GM10266 (cell line): ENCODE data around the gene ZNF160.

Experiments used
- DNase-seq: peaks from one replicate; pipeline ENCODE4 v3.0.0; 2012; ENCODE audit errors: extremely low spot score
- CTCF ChIP-seq: IDR thresholded peaks from 2 replicates; pipeline ENCODE4 v1.5.1; 2012; ENCODE audit warnings: mild to moderate bottlenecking, low read depth; ENCODE audit not compliant: control insufficient read depth, insufficient read depth; ENCODE audit errors: missing control alignments

ZNF160 gene

GRCh38 chr19:53068199-53068598 lies 35.0 kb downstream of the ZNF160 start:
- DNase-seq = no peak
- no peak for TF ChIP-seq CTCF

GRCh38 chr19:53057904-53058580 lies 45.2 kb downstream of the ZNF160 start:
- DNase-seq = no peak
- TF ChIP-seq CTCF = no peak

GRCh38 chr19:53055117-53055516 lies 48.1 kb downstream of the ZNF160 start:
- no peak for TF ChIP-seq CTCF
- DNase-seq = no peak

- TF ChIP-seq CTCF = no peak
- no peak for DNase-seq
These were observed 55.8 kb downstream of the ZNF160 start for GRCh38 chr19:53047379-53047778.

GRCh38 chr19:53045536-53045935 lies 57.7 kb downstream of the ZNF160 start:
- no peak for TF ChIP-seq CTCF
- no peak for DNase-seq

- TF ChIP-seq CTCF = no peak
These were observed 61.9 kb downstream of the ZNF160 start for GRCh38 chr19:53041366-53041765.

More at GRCh38 chr19:53041366-53041765, 61.9 kb downstream of the ZNF160 start:
- DNase-seq = no peak
